GM23248 (cell line): ENCODE data around the gene PFKFB1.

Source experiments
- EZH2 ChIP-seq: fragments of 200-600 bp; sonication (generic); IDR thresholded peaks from 2 replicates; pipeline ENCODE4 v1.6.1; 2018; ENCODE audit warnings: antibody characterized with exemption, mild to moderate bottlenecking; ENCODE audit not compliant: insufficient read depth, poor library complexity, severe bottlenecking
- EZH2phosphoT487 ChIP-seq: fragments of 200-600 bp; sonication (generic); IDR thresholded peaks from 2 replicates; pipeline ENCODE4 v1.6.1; 2018; ENCODE audit warnings: antibody characterized with exemption, moderate library complexity, mild to moderate bottlenecking, low read depth; ENCODE audit not compliant: insufficient read depth

- TF ChIP-seq EZH2 (no peak), EZH2phosphoT487 (no peak)
Observed at GRCh38 chrX:55033429-55033828, 39.4 kb upstream of the PFKFB1 start.
